H9 (cell line): ENCODE measurements around the gene GRK3. TPM values are rescaled to one million over a fixed set of nuclear protein-coding genes. Genes with fewer than 3 reads are reported as not detected.
A peak's percentile ranks its signal among the peaks of the same experiment; 100 is the strongest.

Experiments used
- DNase-seq: peaks from one replicate; pipeline ENCODE4 v3.0.0-alpha.2; 2017
- H2AFZ ChIP-seq: one replicate; pipeline ENCODE4 v1.6.1; 2013; ENCODE audit warnings: mild to moderate bottlenecking, low read length, control low read depth, moderate library complexity
- H2AK5ac ChIP-seq: 2 replicates; pipeline ENCODE4 v1.6.1; 2013; ENCODE audit warnings: low read length, control low read depth, mixed read lengths; ENCODE audit not compliant: insufficient read length
- H2BK120ac ChIP-seq: one replicate; pipeline ENCODE4 v1.6.1; 2013; ENCODE audit warnings: low read depth, mild to moderate bottlenecking, low read length, control low read depth, inconsistent platforms; ENCODE audit not compliant: poor library complexity, severe bottlenecking
- H2BK12ac ChIP-seq: 2 replicates; pipeline ENCODE4 v1.6.1; 2013; ENCODE audit warnings: low read length, control low read depth, mixed read lengths, low read depth; ENCODE audit not compliant: insufficient read length
- H2BK15ac ChIP-seq: 2 replicates; pipeline ENCODE4 v1.6.1; 2013; ENCODE audit warnings: low read depth, low read length, control low read depth
- H2BK20ac ChIP-seq: one replicate; pipeline ENCODE4 v1.6.1; 2013; ENCODE audit warnings: low read depth, mild to moderate bottlenecking, low read length, control low read depth, inconsistent platforms; ENCODE audit not compliant: poor library complexity, severe bottlenecking
- H2BK5ac ChIP-seq: 2 replicates; pipeline ENCODE4 v1.6.1; 2013; ENCODE audit warnings: low read length, control low read depth, mixed read lengths; ENCODE audit not compliant: insufficient read length
- H3K14ac ChIP-seq: 2 replicates; pipeline ENCODE4 v1.6.1; 2013; ENCODE audit warnings: low read length, control low read depth; ENCODE audit not compliant: insufficient read depth
- H3K18ac ChIP-seq: 2 replicates; pipeline ENCODE4 v1.6.1; 2013; ENCODE audit warnings: low read depth, mild to moderate bottlenecking, mixed read lengths, low read length, control low read depth; ENCODE audit not compliant: insufficient read length
- H3K23ac ChIP-seq: 2 replicates; pipeline ENCODE4 v1.6.1; 2013; ENCODE audit warnings: low read length, control low read depth, mixed read lengths, low read depth; ENCODE audit not compliant: insufficient read length
- H3K23me2 ChIP-seq: 2 replicates; pipeline ENCODE4 v1.6.1; 2013; ENCODE audit warnings: low read depth, mild to moderate bottlenecking, mixed read lengths, low read length, control low read depth; ENCODE audit not compliant: insufficient read length, poor library complexity, severe bottlenecking
- H3K27ac ChIP-seq: 2 replicates; pipeline ENCODE4 v1.5.1; 2013; ENCODE audit warnings: low read length, control low read depth, mixed read lengths, low read depth; ENCODE audit not compliant: insufficient read length
- H3K27me3 ChIP-seq: 2 replicates; pipeline ENCODE4 v1.6.1; 2013; ENCODE audit warnings: low read length, control low read depth, inconsistent platforms; ENCODE audit not compliant: insufficient read depth
- H3K4ac ChIP-seq: 2 replicates; pipeline ENCODE4 v1.6.1; 2013; ENCODE audit warnings: low read depth, mild to moderate bottlenecking, control low read depth, inconsistent platforms, low read length, moderate library complexity
- H3K4me1 ChIP-seq: 2 replicates; pipeline ENCODE4 v1.6.1; 2013; ENCODE audit warnings: low read length, control low read depth, inconsistent platforms; ENCODE audit not compliant: insufficient read depth
- H3K4me2 ChIP-seq: 2 replicates; pipeline ENCODE4 v1.6.1; 2013; ENCODE audit warnings: low read length, control low read depth, mixed read lengths; ENCODE audit not compliant: insufficient read length, insufficient read depth
- H3K56ac ChIP-seq: 2 replicates; pipeline ENCODE4 v1.6.1; 2013; ENCODE audit warnings: low read depth, mild to moderate bottlenecking, mixed read lengths, low read length, control low read depth; ENCODE audit not compliant: insufficient read length
- H3K79me1 ChIP-seq: 2 replicates; pipeline ENCODE4 v1.6.1; 2013; ENCODE audit warnings: low read depth, mild to moderate bottlenecking, moderate library complexity, low read length, control low read depth, inconsistent platforms; ENCODE audit not compliant: insufficient read depth, poor library complexity, severe bottlenecking
- H3K79me2 ChIP-seq: 2 replicates; pipeline ENCODE4 v1.6.1; 2013; ENCODE audit warnings: low read length, control low read depth, inconsistent platforms; ENCODE audit not compliant: insufficient read depth
- H3K9ac ChIP-seq: 2 replicates; pipeline ENCODE4 v1.6.1; 2013; ENCODE audit warnings: low read length, control low read depth, mixed read lengths; ENCODE audit not compliant: insufficient read length; ENCODE audit errors: extremely low read depth
- H3K9me3 ChIP-seq: one replicate; pipeline ENCODE4 v1.6.1; 2013; ENCODE audit warnings: low read depth, low read length, inconsistent platforms; ENCODE audit not compliant: control insufficient read depth
- H3T11ph ChIP-seq: one replicate; pipeline ENCODE4 v1.6.1; 2013; ENCODE audit warnings: mild to moderate bottlenecking, low read length, control low read depth, inconsistent platforms
- H4K20me1 ChIP-seq: one replicate; pipeline ENCODE4 v1.6.1; 2013; ENCODE audit not compliant: control insufficient read depth, insufficient read length, insufficient read depth
- H4K5ac ChIP-seq: 2 replicates; pipeline ENCODE4 v1.6.1; 2013; ENCODE audit warnings: low read depth, mild to moderate bottlenecking, mixed read lengths, low read length, control low read depth; ENCODE audit not compliant: insufficient read length
- H4K8ac ChIP-seq: replicated peaks from 2 replicates; pipeline ENCODE4 v1.6.1; 2013; ENCODE audit warnings: low read length, control low read depth, mixed read lengths, low read depth; ENCODE audit not compliant: insufficient read length
- H4K91ac ChIP-seq: 2 replicates; pipeline ENCODE4 v1.6.1; 2013; ENCODE audit warnings: low read depth, mild to moderate bottlenecking, moderate library complexity, mixed read lengths, low read length, control low read depth; ENCODE audit not compliant: insufficient read length
- H3K27ac Mint-ChIP-seq, 3 experiments: 2 replicates in 2 of 3; 3 replicates in 1 of 3; pipeline ENCODE4 v1.8.0; 2020 to 2021; ENCODE audit warnings: mixed read lengths in 3 of 3, mild to moderate bottlenecking in 1 of 3, moderate library complexity in 1 of 3
- H3K27me3 Mint-ChIP-seq: 2 replicates; pipeline ENCODE4 v1.8.0; 2021; ENCODE audit warnings: low read depth, mild to moderate bottlenecking, moderate library complexity, mixed read lengths
- H3K36me3 Mint-ChIP-seq, 3 experiments: 2 replicates in 2 of 3; 3 replicates in 1 of 3; pipeline ENCODE4 v1.8.0; 2020 to 2021; ENCODE audit warnings: low read depth in 3 of 3, mixed read lengths in 3 of 3; ENCODE audit not compliant: insufficient read depth in 1 of 3
- H3K4me1 Mint-ChIP-seq, 2 experiments: 2 replicates each; pipeline ENCODE4 v1.8.0; 2020; ENCODE audit warnings: mixed read lengths in 2 of 2
- H3K4me3 Mint-ChIP-seq, 2 experiments: 2 replicates in 1 of 2; 3 replicates in 1 of 2; pipeline ENCODE4 v1.8.0; 2020 to 2021; ENCODE audit warnings: mild to moderate bottlenecking in 2 of 2, mixed read lengths in 2 of 2, moderate library complexity in 1 of 2
- H3K9me3 Mint-ChIP-seq, 2 experiments: 2 replicates in 1 of 2; 3 replicates in 1 of 2; pipeline ENCODE4 v1.8.0; 2020; ENCODE audit warnings: mild to moderate bottlenecking in 2 of 2, mixed read lengths in 2 of 2, moderate library complexity in 1 of 2
- CTCF ChIP-seq: fragments of 200-600 bp; sonication (generic); conservative IDR thresholded peaks from 3 replicates; pipeline ENCODE4 v1.8.0; 2021; ENCODE audit warnings: antibody characterized with exemption, mild to moderate bottlenecking
- WGBS: extraction: QIAGEN DNeasy Blood & Tissue Kit; methylation state at CpG from one replicate; pipeline ENCODE4 v1.1.7; 2013; ENCODE audit warnings: missing lambda C conversion rate, low lambda C conversion rate, mixed read lengths; ENCODE audit not compliant: insufficient read length; ENCODE audit errors: extremely low coverage; 5-methylcytosine and 5-hydroxymethylcytosine counted together
- total RNA-seq: library from RNA; stranded (reverse); gene quantifications from 2 replicates; pipeline ENCODE4 v1.2.1, GENCODE V29; 2021

The GRK3 gene
- total RNA-seq, 1 experiment from 2014 or later: 23.9 TPM

- Histone ChIP-seq H3K79me2 (no peaks in the 10 kb centered on the region), H3K4me2 (no peak overlapping the region), H2BK120ac (no peak overlapping the region), H3K23me2 (no peaks in the 10 kb centered on the region), H2BK5ac (no peak overlapping the region), H4K5ac (no peak overlapping the region), H3K18ac (no peak overlapping the region), H2BK15ac (no peak overlapping the region), H2BK12ac (no peak overlapping the region), H2AFZ (no peak overlapping the region), H3K23ac (no peak overlapping the region), H3K27me3 (no peaks in the 10 kb centered on the region), H4K8ac (no peak overlapping the region), H3K27ac (no peak overlapping the region), H3K4me1 (no peaks in the 10 kb centered on the region), H2BK20ac (no peak overlapping the region), H4K91ac (no peak overlapping the region), H3K79me1 (no peaks in the 10 kb centered on the region), H3K56ac (no peak overlapping the region), H3K9ac (no peak overlapping the region), H2AK5ac (no peak overlapping the region), H3K4ac (no peak overlapping the region), H3K14ac (no peak overlapping the region), H3K9me3 (no peaks in the 10 kb centered on the region), H4K20me1 (no peaks in the 10 kb centered on the region), H3T11ph (no peak overlapping the region)
- peak; percentile 86 for TF ChIP-seq CTCF
- Mint-ChIP-seq H3K4me3 (no peak overlapping the region), H3K36me3 (no peaks in the 10 kb centered on the region), H3K27ac (no peak overlapping the region), H3K9me3 (no peaks in the 10 kb centered on the region), H3K4me1 (peaks cover 5 to 9% of the 10 kb centered on the region in 2 experiments), H3K27me3 (peaks cover 2% of the 10 kb centered on the region)
- peak; percentile 65 for DNase-seq
- WGBS: no CpG with 5 or more reads among the region's 12 CpGs
These were observed 210.1 kb downstream of the GRK3 start for GRCh38 chr22:25774575-25775026.
